ENCODE measurements around the gene STX18.

STX18 gene

GRCh38 chr4:4398430-4398829 lies 143.4 kb downstream of the STX18 start:
- no peak for DNase-seq (ENCODE audit: low spot score)

GRCh38 chr4:4397441-4397819 lies 144.4 kb downstream of the STX18 start:
- no peak for DNase-seq (ENCODE audit: low spot score)

GRCh38 chr4:4396628-4397440 lies 145.0 kb downstream of the STX18 start:
- no peak for DNase-seq (ENCODE audit: low spot score)

- DNase-seq (ENCODE audit: low spot score) = no peak
Measured at GRCh38 chr4:4395849-4396627, 145.8 kb downstream of the STX18 start.

GRCh38 chr4:4395371-4395770 lies 146.5 kb downstream of the STX18 start:
- DNase-seq (ENCODE audit: low spot score) = no peak

GRCh38 chr4:4394644-4395043 lies 147.2 kb downstream of the STX18 start:
- DNase-seq (ENCODE audit: low spot score) = no peak

- DNase-seq (ENCODE audit: low spot score) = no peak
Measured at GRCh38 chr4:4392501-4393183, 149.2 kb downstream of the STX18 start.

- no peak for DNase-seq (ENCODE audit: low spot score)
Measured at GRCh38 chr4:4391866-4392265, 150.0 kb downstream of the STX18 start.

- DNase-seq (ENCODE audit: low spot score) = no peak
Measured at GRCh38 chr4:4390515-4391240, 151.2 kb downstream of the STX18 start.

GRCh38 chr4:4390046-4390445 lies 151.8 kb downstream of the STX18 start:
- no peak for DNase-seq (ENCODE audit: low spot score)

- no peak for DNase-seq (ENCODE audit: low spot score)
Measured at GRCh38 chr4:4388836-4389575, 152.8 kb downstream of the STX18 start.

GRCh38 chr4:4388311-4388790 lies 153.5 kb downstream of the STX18 start:
- DNase-seq (ENCODE audit: low spot score) = no peak

GRCh38 chr4:4387531-4388310 lies 154.1 kb downstream of the STX18 start:
- DNase-seq (ENCODE audit: low spot score) = peak; percentile 2

GRCh38 chr4:4386736-4387392 lies 155.0 kb downstream of the STX18 start, which contains the start of gene NSG1:
Gene NSG1 (plus strand): TSS chr4:4387102. CDS start chr4:4387630, 528 bp downstream.
- DNase-seq (ENCODE audit: low spot score) = peak; percentile 33

- DNase-seq (ENCODE audit: low spot score) = peak; percentile 18
Measured at GRCh38 chr4:4386296-4386735, 155.5 kb downstream of the STX18 start.

- no peak for DNase-seq (ENCODE audit: low spot score)
Measured at GRCh38 chr4:4385729-4386295, 156.0 kb downstream of the STX18 start.

- no peak for DNase-seq (ENCODE audit: low spot score)
Measured at GRCh38 chr4:4384837-4385236, 157.0 kb downstream of the STX18 start.

GRCh38 chr4:4383085-4383484 lies 158.8 kb downstream of the STX18 start:
- DNase-seq (ENCODE audit: low spot score) = no peak

- no peak for DNase-seq (ENCODE audit: low spot score)
Measured at GRCh38 chr4:4379540-4380087, 162.2 kb downstream of the STX18 start.
